Activated CD8-positive, alpha-beta memory T cell treated with anti-CD3 and anti-CD28 coated beads for 36 hours (primary cell): ENCODE results near the gene ACADVL. TPM values are rescaled to one million over a fixed set of nuclear protein-coding genes. Genes with fewer than 3 reads are reported as not detected.

ENCODE experiments used
- CTCF ChIA-PET: fragments of 350-600 bp; sonication (Branson Sonifier 250); formaldehyde crosslinking; loops from one replicate; lab custom pipeline; 2021; ENCODE audit warnings: antibody characterized with exemption; lab: Charles Lee
- POLR2A ChIA-PET: fragments of 350-600 bp; sonication (Branson Sonifier 250); formaldehyde crosslinking; loops from one replicate; lab custom pipeline; 2021; ENCODE audit warnings: antibody characterized with exemption; lab: Charles Lee
- total RNA-seq, 2 experiments: library from RNA; stranded (reverse); gene quantifications; one replicate each; pipeline ENCODE4 v1.2.3, GENCODE V29; 2021

ACADVL gene
- total RNA-seq, 2 experiments from 2014 or later: 254 to 269 TPM

GRCh38 chr17:7211491-7212273 lies 8.1 kb upstream of the ACADVL start:
- POLR2A ChIA-PET: no interaction called here
- CTCF ChIA-PET: no interaction called here

- ChIA-PET CTCF (interaction anchor here (0.6 to 1.1 kb wide), 4 partner anchors 8 to 168 kb away, joined by 3 to 4 read pairs (median 3); no protein-coding TSS in a partner anchor), POLR2A (interaction anchor here (1.0 kb wide), 1 partner anchor 24 kb away, joined by 3 read pairs; no protein-coding TSS in a partner anchor)
Measured at GRCh38 chr17:7213895-7214299, 5.8 kb upstream of the ACADVL start.

- ChIA-PET CTCF (interaction anchor here (0.6 to 1.1 kb wide), 4 partner anchors 9 to 169 kb away, joined by 3 to 4 read pairs (median 3); no protein-coding TSS in a partner anchor), POLR2A (interaction anchor here (0.5 to 1.0 kb wide), 2 partner anchors 23 to 975 kb away, joined by 3 read pairs; no protein-coding TSS in a partner anchor)
Measured at GRCh38 chr17:7214300-7215135, 5.2 kb upstream of the ACADVL start.

- ChIA-PET CTCF (no interaction called here), POLR2A (interaction anchor here (1.0 kb wide), 1 partner anchor 23 kb away, joined by 3 read pairs; no protein-coding TSS in a partner anchor)
Measured at GRCh38 chr17:7215136-7215638, 4.6 kb upstream of the ACADVL start.

- POLR2A ChIA-PET: interaction anchor here (0.5 kb wide), 1 partner anchor 22 kb away, joined by 3 read pairs; no protein-coding TSS in a partner anchor
- CTCF ChIA-PET: interaction anchor here (0.9 kb wide), 1 partner anchor 77 kb away, joined by 3 read pairs; no protein-coding TSS in a partner anchor
Measured at GRCh38 chr17:7215652-7216180, 4.0 kb upstream of the ACADVL start.

GRCh38 chr17:7216242-7217112 lies 3.3 kb upstream of the ACADVL start:
- ChIA-PET POLR2A (interaction anchor here (0.5 kb wide), 1 partner anchor 22 kb away, joined by 3 read pairs; no protein-coding TSS in a partner anchor), CTCF (interaction anchor here (0.9 kb wide), 1 partner anchor 76 kb away, joined by 3 read pairs; no protein-coding TSS in a partner anchor)

GRCh38 chr17:7217113-7217987 lies 2.4 kb upstream of the ACADVL start:
- CTCF ChIA-PET: no interaction called here
- POLR2A ChIA-PET: no interaction called here

- ChIA-PET CTCF (interaction anchor here (1.5 kb wide), 1 partner anchor 63 kb away, joined by 4 read pairs; the partner anchor contains the start of gene SLC2A4), POLR2A (interaction anchor here (3.3 kb wide), 1 partner anchor 19 kb away, joined by 19 read pairs; the partner anchor contains the start of gene PHF23)
Measured at GRCh38 chr17:7218166-7218565, 1.6 kb upstream of the ACADVL start.

GRCh38 chr17:7218758-7219157 lies 980 bp upstream of the ACADVL start:
- POLR2A ChIA-PET: interaction anchor here (0.6 to 3.3 kb wide), 5 partner anchors 19 to 118 kb away, joined by 3 to 19 read pairs (median 5); partner anchors contain the start of genes ACAP1, CTDNEP1 and PHF23
- CTCF ChIA-PET: interaction anchor here (1.4 to 1.5 kb wide), 2 partner anchors 21 to 63 kb away, joined by 4 read pairs; partner anchors contain the start of genes PHF23 and SLC2A4

- ChIA-PET POLR2A (interaction anchor here (0.6 to 3.3 kb wide), 7 partner anchors 10 to 117 kb away, joined by 3 to 19 read pairs (median 5); partner anchors contain the start of genes ACAP1, CTDNEP1, DVL2 and PHF23), CTCF (interaction anchor here (0.9 to 2.1 kb wide), 4 partner anchors 20 to 174 kb away, joined by 3 to 12 read pairs (median 4); partner anchors contain the start of genes PHF23 and SLC2A4)
Measured at GRCh38 chr17:7219229-7219811, 418 bp upstream of the ACADVL start.

GRCh38 chr17:7220593-7221277 lies 997 bp downstream of the ACADVL start:
- CTCF ChIA-PET: interaction anchor here (1.0 to 2.1 kb wide), 9 partner anchors 11 to 76 kb away, joined by 3 to 12 read pairs (median 5); partner anchors contain the start of genes CTDNEP1, DVL2, ELP5 and GABARAP
- POLR2A ChIA-PET: interaction anchor here (0.6 to 3.3 kb wide), 10 partner anchors 9 to 184 kb away, joined by 3 to 19 read pairs (median 5); partner anchors contain the start of genes DVL2, NEURL4 and PHF23

GRCh38 chr17:7221278-7222092 lies 1.7 kb downstream of the ACADVL start:
- ChIA-PET CTCF (interaction anchor here (1.1 to 2.1 kb wide), 9 partner anchors 10 to 75 kb away, joined by 3 to 12 read pairs (median 5); partner anchors contain the start of genes CTDNEP1, DVL2, ELP5 and GABARAP), POLR2A (interaction anchor here (0.6 to 3.3 kb wide), 9 partner anchors 10 to 108 kb away, joined by 3 to 19 read pairs (median 5); partner anchors contain the start of genes DVL2, NEURL4 and PHF23)

- ChIA-PET CTCF (interaction anchor here (1.3 kb wide), 1 partner anchor 74 kb away, joined by 3 read pairs; no protein-coding TSS in a partner anchor), POLR2A (interaction anchor here (1.5 kb wide), 1 partner anchor 11 kb away, joined by 4 read pairs; the partner anchor contains the start of gene DVL2)
Measured at GRCh38 chr17:7222093-7222971, 2.6 kb downstream of the ACADVL start.
